Right cardiac atrium (tissue), 5 donors: ENCODE data around the gene SVIL. TPM values are rescaled to one million over a fixed set of nuclear protein-coding genes. Genes with fewer than 3 reads are reported as not detected.
A peak's percentile ranks its signal among the peaks of the same experiment; 100 is the strongest.
"Not testable (repeated sequence)": the region's sequence is repeated elsewhere in the genome, so short reads cannot be mapped to it uniquely, and the experiment has no call there.

Experiments
- ATAC-seq, 2 donors: fragments of 200-7000 bp; cut with Tn5 transposase; one replicate each; pipeline versions ENCODE4 v1.8.0 to v1.9.1; 2020; ENCODE audit warnings: moderate library complexity in 2 of 2, mild to moderate bottlenecking in 1 of 2
- DNase-seq, 3 donors: peaks; one replicate each; pipeline ENCODE4 v3.0.0-alpha.2; 2020
- H3K27ac ChIP-seq: one replicate; pipeline ENCODE4 v1.5.1; 2013; ENCODE audit warnings: mild to moderate bottlenecking, low read length, control low read depth, moderate library complexity
- H3K27me3 ChIP-seq: one replicate; pipeline ENCODE4 v1.6.1; 2013; ENCODE audit not compliant: control insufficient read depth, insufficient read depth
- H3K4me1 ChIP-seq: one replicate; pipeline ENCODE4 v1.6.1; 2013; ENCODE audit warnings: low read length; ENCODE audit not compliant: control insufficient read depth, insufficient read depth
- H3K4me3 ChIP-seq: one replicate; pipeline ENCODE4 v1.5.1; 2013; ENCODE audit warnings: low read length, control low read depth
- H3K9me3 ChIP-seq: one replicate; pipeline ENCODE4 v1.6.1; 2013; ENCODE audit warnings: low read length; ENCODE audit not compliant: control insufficient read depth
- WGBS: extraction: QIAGEN DNeasy Blood & Tissue Kit; methylation state at CpG from one replicate; pipeline ENCODE4 v1.1.7; 2013; 5-methylcytosine and 5-hydroxymethylcytosine counted together
- intact Hi-C, 4 donors: fragments of 100-400 bp; cut with DNase I; formaldehyde crosslinking; loops; one replicate each; pipeline versions ENCODE4 v1.11.0 to v1.14.0; 2022 to 2023
- polyA plus RNA-seq: library from polyadenylated mRNA; stranded (reverse); fragments of 200-250 nt; gene quantifications from one replicate; pipeline ENCODE4 v1.2.3, GENCODE V29; 2013
- total RNA-seq, 4 donors: library from RNA; stranded (reverse); fragmentation: NEBNext Ultra II Directional; extraction: Animal tissue kit (Norgen Biotek cat#: 25700); gene quantifications; one replicate each; pipeline ENCODE4 v1.2.1, GENCODE V29; 2021
- donor health status: healthy with polysubstance abuse.
- donor health status: DM: no; HTN: yes; CAD: no.
- donor health status: DM: no; HTN: no; CAD: no.
- donor health status: DM: no; HTN: yes; CAD: no; lungs with severe emphysema.
- donor health status: DM: yes; HTN: yes; CAD: no.

SVIL gene
- total and polyA plus RNA-seq, 5 donors, result 106 to 374 (median 265) TPM

DNA sequence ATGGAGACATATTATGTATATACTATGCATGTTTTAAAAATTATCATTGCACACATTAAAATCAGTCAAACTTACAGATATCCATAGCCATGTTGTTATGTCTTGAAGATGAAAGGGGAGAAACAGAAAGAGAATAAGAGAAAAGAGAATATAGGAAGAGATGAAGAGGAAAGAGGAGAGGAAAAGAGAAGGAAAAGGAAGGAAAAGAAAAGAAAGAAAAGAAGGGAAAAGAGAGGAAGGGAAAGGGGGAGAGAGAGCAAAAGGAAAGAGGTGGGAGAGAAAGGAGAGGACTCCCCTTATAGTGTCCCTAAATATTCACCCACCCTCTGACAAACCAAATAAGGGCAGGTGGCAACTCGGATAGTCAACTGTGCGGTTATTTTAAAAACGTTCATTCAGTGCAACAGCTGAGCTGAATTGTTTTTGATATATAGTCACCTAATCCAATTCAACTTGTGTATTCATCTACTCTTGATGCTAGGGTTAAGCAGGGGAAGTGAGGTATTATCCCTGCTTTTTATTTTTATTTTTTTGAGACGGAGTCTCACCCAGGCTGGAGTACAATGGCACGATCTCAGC, 14.6 kb downstream of the SVIL start:
- no peaks in the 10 kb centered on the region for H3K9me3 ChIP-seq
- WGBS, result 64% methylated on average over 5 of the region's 5 CpGs
- peaks cover 8% of the 10 kb centered on the region for H3K4me1 ChIP-seq
- no peak for ATAC-seq
- no peak overlapping the region for H3K27ac ChIP-seq
- no peak overlapping the region for H3K4me3 ChIP-seq
- no peaks in the 10 kb centered on the region for H3K27me3 ChIP-seq
- DNase-seq, result no peak
- intact Hi-C loops, result no loop called here

DNA sequence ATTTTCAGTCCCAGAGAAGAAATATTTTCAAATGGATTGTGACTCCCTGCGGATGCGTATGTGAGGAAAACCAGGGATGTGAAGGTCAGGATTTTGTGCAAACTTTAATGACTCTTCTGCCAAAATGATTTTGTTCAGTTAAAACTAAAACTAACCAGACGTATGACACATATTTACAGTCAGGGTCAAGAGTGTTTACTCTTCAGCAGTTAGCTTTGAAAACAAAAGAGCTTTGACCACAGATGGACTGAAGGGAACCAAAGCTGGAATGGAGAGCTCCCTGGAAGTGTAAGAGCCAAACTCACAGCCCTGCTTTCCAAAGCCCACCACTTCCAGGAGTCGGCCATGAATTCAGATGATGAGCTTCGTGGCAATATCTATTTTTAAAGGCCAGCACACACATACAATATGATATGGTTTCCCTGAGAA, 15.5 kb downstream of the SVIL start:
- Histone ChIP-seq H3K9me3 (no peaks in the 10 kb centered on the region), H3K27ac (peak overlapping the region; percentile 23), H3K4me3 (no peak overlapping the region), H3K27me3 (no peaks in the 10 kb centered on the region), H3K4me1 (peaks cover 8% of the 10 kb centered on the region)
- 42% methylated on average over 5 of the region's 5 CpGs for WGBS
- ATAC-seq (peak in 1 of 2 donors; percentile 38), DNase-seq (no peak)
- intact Hi-C loops, result no loop called here

- Histone ChIP-seq H3K9me3 (no peaks in the 10 kb centered on the region), H3K27ac (peak overlapping the region; percentile 40), H3K27me3 (no peaks in the 10 kb centered on the region), H3K4me1 (peaks cover 8% of the 10 kb centered on the region), H3K4me3 (no peak overlapping the region)
- peak in 2 of 3 donors; percentile 37 to 71 for DNase-seq
- WGBS, result 61% methylated on average over 14 of the region's 14 CpGs
- ATAC-seq, result peak; percentile 29 to 51
- intact Hi-C loops, result no loop called here
Measured at GRCh38 chr10:29618341-29619171, 16.2 kb downstream of the SVIL start.

DNA sequence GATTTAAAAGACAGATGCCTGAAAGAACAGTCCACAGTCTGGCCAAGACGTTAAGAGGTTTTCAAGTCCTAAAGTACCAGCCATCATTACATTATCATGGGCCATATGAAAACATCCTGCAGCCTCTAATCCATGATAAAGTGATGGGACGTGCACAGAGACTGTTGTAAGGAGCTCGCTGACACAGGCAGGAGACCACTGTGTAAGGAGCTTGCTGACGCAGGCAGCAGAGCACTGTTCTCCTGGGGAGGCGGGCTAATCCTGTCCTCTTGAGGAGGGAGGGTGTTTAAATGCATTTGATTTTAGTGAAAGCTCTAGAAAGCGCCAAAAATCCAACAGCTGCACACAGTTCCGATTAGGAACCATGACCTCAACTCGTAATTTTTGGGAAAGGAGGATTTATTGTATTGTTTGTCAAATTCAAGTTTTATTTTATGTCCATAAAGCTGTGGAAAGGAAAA, 16.9 kb downstream of the SVIL start:
- intact Hi-C loops, result no loop called here
- Histone ChIP-seq H3K4me1 (peaks cover 8% of the 10 kb centered on the region), H3K4me3 (no peak overlapping the region), H3K27me3 (no peaks in the 10 kb centered on the region), H3K27ac (no peak overlapping the region), H3K9me3 (no peaks in the 10 kb centered on the region)
- DNase-seq (peak in 2 of 3 donors; percentile 35 to 68), ATAC-seq (peak; percentile 75 to 76)
- WGBS, result 34% methylated on average over 8 of the region's 8 CpGs

DNA sequence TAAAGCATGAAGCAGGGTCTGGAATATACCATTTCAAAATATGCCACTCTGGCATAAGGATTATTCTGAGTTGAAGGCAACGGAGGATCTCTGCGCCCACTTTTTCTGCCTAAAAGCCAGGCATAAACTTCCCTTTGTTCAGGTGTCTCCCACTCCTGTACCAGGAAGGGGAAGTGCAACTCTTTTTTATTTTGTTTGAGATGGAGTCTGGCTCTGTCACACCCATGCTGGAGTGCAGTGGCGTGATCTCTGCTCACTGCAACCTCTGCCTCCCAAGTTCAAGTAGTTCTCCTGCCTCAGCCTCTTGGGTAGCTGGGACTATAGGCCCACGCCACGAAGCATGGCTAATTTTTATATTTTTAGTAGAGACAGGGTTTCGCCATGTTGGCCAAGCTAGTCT, 18.2 kb downstream of the SVIL start:
- Histone ChIP-seq H3K27ac (no peak overlapping the region), H3K9me3 (no peaks in the 10 kb centered on the region), H3K27me3 (no peaks in the 10 kb centered on the region), H3K4me1 (peaks cover 18% of the 10 kb centered on the region), H3K4me3 (no peak overlapping the region)
- no peak for DNase-seq
- intact Hi-C loops, result no loop called here
- ATAC-seq, result no peak
- 96% methylated on average over 6 of the region's 6 CpGs for WGBS

GRCh38 chr10:29615195-29615594, 19.6 kb downstream of the SVIL start:
- Histone ChIP-seq H3K27ac (no peak overlapping the region), H3K4me1 (peaks cover 23% of the 10 kb centered on the region), H3K9me3 (no peaks in the 10 kb centered on the region), H3K27me3 (no peaks in the 10 kb centered on the region), H3K4me3 (no peak overlapping the region)
- ATAC-seq (no peak), DNase-seq (no peak)
- intact Hi-C loops, result no loop called here
- WGBS, result 66% methylated on average over 2 of the region's 2 CpGs

- H3K27ac ChIP-seq, ATAC-seq, DNase-seq, H3K9me3 ChIP-seq, H3K4me3 ChIP-seq, H3K27me3 ChIP-seq, intact Hi-C loops: not testable (repeated sequence)
- peaks cover 23% of the 10 kb centered on the region for H3K4me1 ChIP-seq
- 96% methylated on average over 1 of the region's 1 CpG for WGBS
Measured at GRCh38 chr10:29614289-29614688, 20.5 kb downstream of the SVIL start.

- intact Hi-C loops, result no loop called here
- peaks cover 19% of the 10 kb centered on the region for H3K4me1 ChIP-seq
Measured at GRCh38 chr10:29613791-29614190, 21.0 kb downstream of the SVIL start.

GRCh38 chr10:29613196-29613595, 21.6 kb downstream of the SVIL start:
- H3K4me3 ChIP-seq, result no peak overlapping the region
- intact Hi-C loops, result no loop called here
- H3K9me3 ChIP-seq, result no peaks in the 10 kb centered on the region
- H3K27me3 ChIP-seq, result no peaks in the 10 kb centered on the region
- ATAC-seq (no peak), DNase-seq (no peak)
- peaks cover 18% of the 10 kb centered on the region for H3K4me1 ChIP-seq
- 89% methylated on average over 6 of the region's 6 CpGs for WGBS
- H3K27ac ChIP-seq, result no peak overlapping the region

More at GRCh38 chr10:29613791-29614190, 21.0 kb downstream of the SVIL start:
- no peaks in the 10 kb centered on the region for H3K9me3 ChIP-seq
- H3K4me3 ChIP-seq, result no peak overlapping the region
- no peaks in the 10 kb centered on the region for H3K27me3 ChIP-seq
- no peak for DNase-seq
- WGBS, result 93% methylated on average over 4 of the region's 4 CpGs
- no peak for ATAC-seq
- no peak overlapping the region for H3K27ac ChIP-seq

DNA sequence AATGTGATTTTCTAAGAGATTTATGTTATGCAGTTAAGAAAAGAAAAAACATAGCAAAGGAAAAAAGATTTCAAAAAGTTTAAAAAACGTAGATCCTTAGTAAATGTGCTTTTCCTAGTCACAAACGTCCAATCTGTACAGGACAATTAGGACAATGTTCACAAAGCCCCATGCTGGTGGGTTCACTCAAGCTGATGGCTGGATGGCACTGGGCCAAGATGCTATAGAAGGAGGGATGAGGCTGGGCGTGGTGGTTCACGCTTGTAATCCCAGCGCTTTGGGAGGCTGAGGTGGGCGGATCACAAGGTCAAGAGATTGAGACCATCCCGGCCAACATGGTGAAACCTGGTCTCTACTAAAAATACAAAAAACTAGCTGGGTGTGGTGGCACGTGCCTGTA, 22.1 kb downstream of the SVIL start:
- intact Hi-C loops, result no loop called here

DNA sequence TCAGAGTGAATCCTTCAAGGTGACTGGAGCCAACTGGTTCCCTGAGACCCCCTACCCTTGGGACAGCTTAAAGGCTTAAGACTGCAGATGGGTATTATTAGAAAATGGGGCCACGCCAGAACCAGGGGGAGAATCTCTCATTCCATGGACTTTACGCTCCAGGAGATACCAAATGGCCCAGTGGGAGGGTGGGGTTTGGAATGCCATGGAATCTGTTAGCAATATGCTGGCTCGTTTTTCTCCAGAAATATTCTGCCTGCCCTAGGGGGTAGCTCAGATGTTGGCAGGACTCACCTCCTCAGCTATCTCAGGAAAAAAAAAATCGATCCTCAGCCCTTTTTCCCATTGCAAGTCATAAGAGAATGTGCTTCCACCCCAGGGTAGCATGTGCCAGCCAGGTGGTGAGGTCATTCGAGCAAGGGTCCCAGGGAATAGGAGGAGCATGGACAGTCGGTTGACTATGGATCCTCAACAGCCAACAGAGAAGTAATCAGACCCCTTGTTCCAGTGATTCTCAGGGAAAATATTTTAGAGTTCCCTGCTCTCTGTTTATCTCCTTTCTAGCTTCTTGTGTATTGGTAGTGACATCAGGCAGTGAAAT, 22.9 kb downstream of the SVIL start:
- intact Hi-C loops, result no loop called here
- no peak overlapping the region for H3K4me3 ChIP-seq
- ATAC-seq (no peak), DNase-seq (no peak)
- no peaks in the 10 kb centered on the region for H3K9me3 ChIP-seq
- WGBS, result 54% methylated on average over 6 of the region's 6 CpGs
- H3K27me3 ChIP-seq, result no peaks in the 10 kb centered on the region
- peak overlapping the region; percentile 26 for H3K27ac ChIP-seq
- peaks cover 20% of the 10 kb centered on the region for H3K4me1 ChIP-seq

More for the DNA sequence above, 22.1 kb downstream of the SVIL start:
- H3K4me3 ChIP-seq, result no peak overlapping the region
- H3K4me1 ChIP-seq, result peaks cover 20% of the 10 kb centered on the region
- H3K27me3 ChIP-seq, result no peaks in the 10 kb centered on the region
- DNase-seq (peak in 1 of 3 donors; percentile 63), ATAC-seq (no peak)
- 78% methylated on average over 8 of the region's 8 CpGs for WGBS
- H3K27ac ChIP-seq, result no peak overlapping the region
- no peaks in the 10 kb centered on the region for H3K9me3 ChIP-seq
